ENCODE results near the gene STK32B. TPM values are rescaled to one million over a fixed set of nuclear protein-coding genes. Genes with fewer than 3 reads are reported as not detected.

The STK32B gene
- total RNA-seq, 4 donors from 2014 or later: 2.4 to 3.9 (median 3.1) TPM

DNA sequence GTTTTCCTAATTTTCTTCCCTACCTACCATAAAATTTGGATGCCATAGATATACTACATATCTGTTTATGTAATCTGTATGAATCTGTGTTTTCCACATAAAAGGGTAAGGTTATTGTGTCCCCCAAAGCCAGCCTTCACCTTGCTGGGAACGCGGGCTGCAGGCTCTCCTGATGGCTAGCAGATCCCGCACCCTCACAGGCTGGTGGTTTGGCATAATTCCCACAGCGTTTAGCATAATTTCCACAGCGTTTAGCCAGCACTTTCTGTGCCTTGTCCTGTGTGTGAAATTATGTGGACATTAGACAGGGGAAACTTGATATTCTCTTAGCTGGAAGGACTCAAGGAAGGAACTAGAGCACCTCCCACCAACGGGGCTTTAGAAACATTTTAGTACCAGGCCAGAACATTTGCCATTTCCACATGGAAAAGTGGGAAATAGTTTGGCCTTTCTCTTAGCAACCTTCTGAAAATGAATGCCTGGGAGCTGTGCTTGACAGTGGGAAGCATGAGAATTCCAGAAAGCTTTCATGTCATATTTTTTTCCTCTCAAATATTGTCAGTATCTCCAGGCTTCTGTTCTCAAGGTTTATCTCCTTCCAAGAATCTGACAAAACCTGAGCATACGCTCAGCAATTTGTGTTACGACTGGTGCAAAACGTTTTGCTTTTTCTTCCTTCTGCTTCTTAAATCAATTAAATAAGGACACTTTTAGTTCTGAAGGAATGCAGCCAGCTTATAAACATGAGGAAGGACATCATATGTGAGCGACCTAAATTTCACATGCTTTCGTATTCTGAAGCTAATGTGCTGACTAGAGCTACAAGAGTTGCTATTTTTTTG lies 67.9 kb downstream of the STK32B start:
- ATAC-seq (ENCODE audit: low FRiP score): no peak
- DNase-seq (ENCODE audit: low spot score): no peak
- TF ChIP-seq, protein P1, sequence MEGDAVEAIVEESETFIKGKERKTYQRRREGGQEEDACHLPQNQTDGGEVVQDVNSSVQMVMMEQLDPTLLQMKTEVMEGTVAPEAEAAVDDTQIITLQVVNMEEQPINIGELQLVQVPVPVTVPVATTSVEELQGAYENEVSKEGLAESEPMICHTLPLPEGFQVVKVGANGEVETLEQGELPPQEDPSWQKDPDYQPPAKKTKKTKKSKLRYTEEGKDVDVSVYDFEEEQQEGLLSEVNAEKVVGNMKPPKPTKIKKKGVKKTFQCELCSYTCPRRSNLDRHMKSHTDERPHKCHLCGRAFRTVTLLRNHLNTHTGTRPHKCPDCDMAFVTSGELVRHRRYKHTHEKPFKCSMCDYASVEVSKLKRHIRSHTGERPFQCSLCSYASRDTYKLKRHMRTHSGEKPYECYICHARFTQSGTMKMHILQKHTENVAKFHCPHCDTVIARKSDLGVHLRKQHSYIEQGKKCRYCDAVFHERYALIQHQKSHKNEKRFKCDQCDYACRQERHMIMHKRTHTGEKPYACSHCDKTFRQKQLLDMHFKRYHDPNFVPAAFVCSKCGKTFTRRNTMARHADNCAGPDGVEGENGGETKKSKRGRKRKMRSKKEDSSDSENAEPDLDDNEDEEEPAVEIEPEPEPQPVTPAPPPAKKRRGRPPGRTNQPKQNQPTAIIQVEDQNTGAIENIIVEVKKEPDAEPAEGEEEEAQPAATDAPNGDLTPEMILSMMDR (IDR thresholded peaks at IDR 0.05): no peak

DNA sequence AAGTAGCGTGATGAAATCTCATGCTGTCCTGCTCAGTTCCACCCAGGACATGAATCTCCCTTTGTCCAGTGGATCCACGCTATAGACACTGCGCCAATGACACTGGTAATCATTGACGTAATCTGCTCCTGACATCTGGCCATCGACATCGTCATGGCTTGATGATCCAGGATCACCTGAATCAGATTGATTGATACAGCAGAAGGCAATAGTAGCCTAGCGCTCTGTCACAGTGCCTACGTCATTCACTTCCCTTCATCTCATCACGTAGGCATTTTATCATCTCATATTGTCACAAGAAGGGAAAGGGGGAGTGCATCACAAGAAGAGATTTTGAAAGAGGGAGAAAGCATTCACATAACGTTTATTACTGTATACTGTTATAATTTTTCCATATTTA lies 68.8 kb downstream of the STK32B start:
- DNase-seq (ENCODE audit: low spot score) (no peak), ATAC-seq (ENCODE audit: low FRiP score) (no peak)
- TF ChIP-seq, protein P1 (IDR thresholded peaks at IDR 0.05): no peak

DNA sequence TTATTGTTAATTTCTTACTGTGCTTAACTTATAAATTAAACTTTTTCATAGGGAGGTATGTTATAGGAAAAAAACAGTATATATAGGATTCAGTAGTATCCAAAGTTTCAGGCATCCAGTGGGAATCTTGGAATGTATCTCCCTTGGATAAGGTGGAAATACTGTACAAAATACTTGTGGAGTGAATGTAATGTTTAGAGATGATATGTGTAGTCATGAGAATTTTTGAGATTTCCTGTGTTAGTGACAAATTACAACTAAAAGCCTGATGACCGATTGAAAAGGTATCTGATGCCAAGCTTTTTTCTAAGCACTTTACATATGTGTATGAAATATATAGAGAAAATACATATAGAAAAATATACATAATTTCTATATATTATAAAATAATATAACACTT lies 69.2 kb downstream of the STK32B start:
- DNase-seq (ENCODE audit: low spot score) (no peak), ATAC-seq (ENCODE audit: low FRiP score) (no peak)
- TF ChIP-seq, protein P1 (IDR thresholded peaks at IDR 0.05): no peak

DNA sequence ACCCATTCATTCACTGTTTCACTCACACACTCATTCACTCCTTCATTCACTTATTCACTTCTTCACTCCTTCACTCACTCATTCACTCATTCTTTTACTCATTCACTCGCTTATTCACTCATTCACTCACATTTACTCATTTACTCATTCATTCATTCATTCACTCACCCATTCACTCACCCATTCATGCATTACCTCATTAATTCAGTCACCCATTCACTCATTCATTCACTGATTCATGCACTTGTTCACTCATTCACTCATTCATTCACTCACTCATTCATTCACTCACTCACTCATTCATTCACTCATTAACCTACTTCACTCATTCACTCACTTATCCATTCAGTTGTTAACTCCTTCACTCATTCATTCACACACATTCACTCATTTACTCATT lies 70.8 kb downstream of the STK32B start:
- no peak for DNase-seq (ENCODE audit: low spot score)
- TF ChIP-seq, protein P1 (IDR thresholded peaks at IDR 0.05): no peak
- no peak for ATAC-seq (ENCODE audit: low FRiP score)

DNA sequence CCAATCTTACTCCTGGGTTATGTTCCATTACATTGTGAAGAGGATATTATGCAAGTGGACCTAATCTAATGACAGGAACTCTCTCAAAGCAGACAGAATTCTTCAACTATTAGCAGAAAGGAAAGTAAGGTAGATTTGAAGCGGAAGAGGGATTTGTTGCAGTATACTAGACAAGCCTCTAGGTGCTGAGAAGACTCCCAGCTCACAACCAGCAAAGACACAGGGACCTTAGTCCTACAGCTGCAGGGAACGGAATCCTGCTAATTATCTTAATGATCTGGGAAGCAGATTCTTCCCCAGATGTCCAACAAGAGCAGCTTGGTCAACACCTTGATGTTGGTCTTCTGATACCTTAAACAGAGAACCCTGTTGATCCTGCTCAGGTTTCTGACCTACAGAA lies 73.6 kb downstream of the STK32B start:
- DNase-seq (ENCODE audit: low spot score) (no peak), ATAC-seq (ENCODE audit: low FRiP score) (no peak)
- TF ChIP-seq, protein P1 (IDR thresholded peaks at IDR 0.05): no peak

DNA sequence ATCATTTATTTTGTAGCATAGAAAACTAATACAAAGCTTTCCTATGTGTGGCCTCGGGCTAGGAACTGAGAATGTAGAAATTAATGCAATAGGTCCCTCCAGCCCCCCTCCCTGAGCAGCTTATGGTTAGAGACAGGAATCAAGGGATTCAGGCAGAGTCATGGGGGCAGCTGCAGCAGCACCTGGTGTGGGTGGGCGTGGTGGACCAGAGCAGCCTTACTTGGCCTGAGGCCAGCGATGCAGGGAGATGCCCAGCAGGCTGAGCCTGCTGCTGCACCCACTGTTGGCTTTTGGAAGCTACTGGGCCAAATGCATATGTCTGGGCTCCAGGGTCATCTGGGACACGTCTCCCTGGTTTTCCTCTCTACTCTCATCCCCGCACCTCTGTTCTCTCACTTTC lies 74.0 kb downstream of the STK32B start:
- DNase-seq (ENCODE audit: low spot score): no peak
- no peak for ATAC-seq (ENCODE audit: low FRiP score)
- TF ChIP-seq, protein P1 (IDR thresholded peaks at IDR 0.05): no peak

DNA sequence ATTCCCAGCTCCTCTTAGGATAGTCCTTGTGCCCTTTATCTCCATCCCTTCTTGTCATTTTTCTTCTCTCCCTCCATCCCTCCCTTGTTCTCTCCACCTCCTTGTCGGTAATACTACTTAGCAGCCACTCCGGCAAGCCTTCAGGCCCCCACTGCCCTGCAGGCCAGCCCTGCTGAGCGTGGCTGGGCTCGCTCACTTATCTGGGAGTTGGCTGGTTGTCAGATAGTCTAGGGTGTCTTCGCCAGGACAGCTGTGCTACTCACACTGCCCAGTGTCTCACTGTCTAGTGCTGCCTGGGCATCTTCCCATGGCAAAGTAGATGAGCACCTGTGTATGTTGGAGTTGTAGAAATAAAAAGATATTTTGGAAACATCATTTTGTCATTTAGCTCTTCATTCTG lies 75.0 kb downstream of the STK32B start:
- ATAC-seq (ENCODE audit: low FRiP score): no peak
- no peak for DNase-seq (ENCODE audit: low spot score)
- TF ChIP-seq, protein P1 (IDR thresholded peaks at IDR 0.05): no peak

Data from omental fat pad (tissue), 4 donors.